Mucosa of descending colon (tissue), 3 donors: ENCODE data around the gene ROBO1. TPM values are rescaled to one million over a fixed set of nuclear protein-coding genes. Genes with fewer than 3 reads are reported as not detected.

Experiments used
- ATAC-seq: fragments of 200-7000 bp; cut with Tn5 transposase; one replicate; pipeline ENCODE4 v1.9.1; 2020; ENCODE audit warnings: mild to moderate bottlenecking, moderate library complexity
- DNase-seq, 3 donors: peaks; one replicate each; pipeline ENCODE4 v3.0.0-alpha.2; 2020
- H3K36me3 ChIP-seq: fragments of 200-600 bp; one replicate; pipeline ENCODE4 v1.8.0; 2021; ENCODE audit warnings: low read depth, mild to moderate bottlenecking
- H3K4me1 ChIP-seq: fragments of 200-600 bp; one replicate; pipeline ENCODE4 v1.8.0; 2021; ENCODE audit warnings: low read depth, mild to moderate bottlenecking
- H3K4me3 ChIP-seq: fragments of 200-600 bp; one replicate; pipeline ENCODE4 v1.8.0; 2021; ENCODE audit warnings: mild to moderate bottlenecking
- H3K9me3 ChIP-seq: fragments of 200-600 bp; one replicate; pipeline ENCODE4 v1.8.0; 2021; ENCODE audit warnings: mild to moderate bottlenecking
- intact Hi-C, 2 donors: fragments of 100-400 bp; cut with DNase I in 1 of 2; cut with micrococcal nuclease in 1 of 2; formaldehyde crosslinking; loops; one replicate each; pipeline versions ENCODE4 v1.11.0 to v1.11.1; 2022; cut with DNase I, micrococcal nuclease
- total RNA-seq, 3 donors: library from RNA; stranded (reverse); fragmentation: NEBNext Ultra II Directional in 2 of 3; extraction: Animal tissue kit (Norgen Biotek cat#: 25700) in 2 of 3; gene quantifications; one replicate each; pipeline versions ENCODE4 v1.2.1 to v1.2.4, GENCODE V29; 2021 to 2023
- TF ChIP-seq, protein P1 (sequence below): fragments of 200-600 bp; IDR thresholded peaks from one replicate; pipeline ENCODE4 v1.8.0; 2022; ENCODE audit warnings: antibody characterized with exemption, mild to moderate bottlenecking
- donor health status: DM: no; HTN: no; CAD: no; lungs with moderate emphysema.
- donor health status: DM: no; HTN: no; CAD: no.
- donor health status: DM: no; HTN: yes; CAD: no.

ROBO1 gene
- total RNA-seq, 3 donors from 2014 or later = 4.3 to 22.7 (median 10.1) TPM

DNA sequence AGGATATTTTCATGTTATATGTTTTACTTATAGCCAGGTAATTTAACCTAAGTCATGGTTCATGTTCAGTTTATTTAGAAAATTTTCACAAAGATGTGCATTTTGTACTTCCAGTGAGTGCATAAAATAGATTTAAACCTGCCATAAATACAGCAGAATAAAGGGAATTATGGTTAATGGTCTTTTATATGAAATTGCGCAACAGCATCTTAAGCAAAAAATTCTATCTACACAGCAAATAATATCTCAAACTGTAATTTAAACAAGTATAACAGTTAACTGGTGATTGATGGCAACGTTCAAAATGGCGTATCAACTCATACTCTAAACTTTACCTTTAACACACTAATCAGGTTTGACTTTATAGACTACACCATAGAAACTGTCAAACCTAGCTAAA is 97.6 kb downstream of the ROBO1 start:
- H3K4me3 ChIP-seq = no peak overlapping the region
- H3K4me1 ChIP-seq = no peaks in the 10 kb centered on the region
- ATAC-seq (no peak), DNase-seq (no peak)
- TF ChIP-seq, protein P1, sequence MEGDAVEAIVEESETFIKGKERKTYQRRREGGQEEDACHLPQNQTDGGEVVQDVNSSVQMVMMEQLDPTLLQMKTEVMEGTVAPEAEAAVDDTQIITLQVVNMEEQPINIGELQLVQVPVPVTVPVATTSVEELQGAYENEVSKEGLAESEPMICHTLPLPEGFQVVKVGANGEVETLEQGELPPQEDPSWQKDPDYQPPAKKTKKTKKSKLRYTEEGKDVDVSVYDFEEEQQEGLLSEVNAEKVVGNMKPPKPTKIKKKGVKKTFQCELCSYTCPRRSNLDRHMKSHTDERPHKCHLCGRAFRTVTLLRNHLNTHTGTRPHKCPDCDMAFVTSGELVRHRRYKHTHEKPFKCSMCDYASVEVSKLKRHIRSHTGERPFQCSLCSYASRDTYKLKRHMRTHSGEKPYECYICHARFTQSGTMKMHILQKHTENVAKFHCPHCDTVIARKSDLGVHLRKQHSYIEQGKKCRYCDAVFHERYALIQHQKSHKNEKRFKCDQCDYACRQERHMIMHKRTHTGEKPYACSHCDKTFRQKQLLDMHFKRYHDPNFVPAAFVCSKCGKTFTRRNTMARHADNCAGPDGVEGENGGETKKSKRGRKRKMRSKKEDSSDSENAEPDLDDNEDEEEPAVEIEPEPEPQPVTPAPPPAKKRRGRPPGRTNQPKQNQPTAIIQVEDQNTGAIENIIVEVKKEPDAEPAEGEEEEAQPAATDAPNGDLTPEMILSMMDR = no peak
- no peaks in the 10 kb centered on the region for H3K36me3 ChIP-seq
- intact Hi-C loops = no loop called here
- no peaks in the 10 kb centered on the region for H3K9me3 ChIP-seq

DNA sequence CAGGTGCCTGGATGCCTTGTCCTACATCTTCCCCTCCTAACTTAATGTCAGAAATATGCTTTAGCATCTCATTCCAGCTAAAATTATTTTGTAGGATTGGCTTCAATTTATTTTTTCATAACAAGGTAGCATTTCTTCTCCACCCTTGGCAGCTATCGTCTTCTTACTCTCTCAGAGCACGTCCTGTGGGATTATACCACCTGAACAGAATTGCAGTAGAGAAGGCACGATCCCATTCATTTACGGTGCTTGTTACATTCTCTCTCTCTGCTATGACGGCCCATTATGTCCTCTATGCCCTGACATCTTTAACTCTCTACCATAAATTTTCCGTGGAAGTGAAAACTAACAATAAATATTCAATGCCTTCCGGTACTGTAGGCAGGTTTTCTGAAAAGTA is 103.3 kb downstream of the ROBO1 start:
- no peak overlapping the region for H3K4me3 ChIP-seq
- intact Hi-C loops = no loop called here
- no peak for DNase-seq
- ATAC-seq = no peak
- H3K4me1 ChIP-seq = no peaks in the 10 kb centered on the region
- TF ChIP-seq, protein P1 = no peak
- H3K9me3 ChIP-seq = no peaks in the 10 kb centered on the region
- H3K36me3 ChIP-seq = no peaks in the 10 kb centered on the region

DNA sequence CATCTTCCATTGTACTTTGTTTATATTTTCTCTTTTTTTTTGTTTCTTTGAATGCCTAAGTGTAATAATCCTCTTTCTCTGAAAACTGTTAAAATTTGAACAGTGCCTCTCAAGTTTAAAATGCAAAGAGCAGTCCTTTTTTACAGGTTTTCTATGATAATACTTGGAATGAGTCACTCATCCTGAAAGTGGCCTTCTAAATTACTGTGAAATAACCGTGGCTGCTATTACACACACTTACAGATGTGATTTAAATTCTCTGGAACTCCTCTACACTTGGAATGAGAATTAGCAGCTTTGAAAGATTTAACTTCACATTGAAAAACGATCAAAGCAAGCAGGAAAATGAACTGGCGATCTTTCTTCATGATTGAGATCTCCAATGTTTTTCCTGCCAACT is 105.9 kb downstream of the ROBO1 start:
- Histone ChIP-seq H3K36me3 (no peaks in the 10 kb centered on the region), H3K4me1 (no peaks in the 10 kb centered on the region), H3K4me3 (no peak overlapping the region), H3K9me3 (no peaks in the 10 kb centered on the region)
- no peak for DNase-seq
- intact Hi-C loops = no loop called here
- TF ChIP-seq, protein P1 = no peak
- no peak for ATAC-seq

DNA sequence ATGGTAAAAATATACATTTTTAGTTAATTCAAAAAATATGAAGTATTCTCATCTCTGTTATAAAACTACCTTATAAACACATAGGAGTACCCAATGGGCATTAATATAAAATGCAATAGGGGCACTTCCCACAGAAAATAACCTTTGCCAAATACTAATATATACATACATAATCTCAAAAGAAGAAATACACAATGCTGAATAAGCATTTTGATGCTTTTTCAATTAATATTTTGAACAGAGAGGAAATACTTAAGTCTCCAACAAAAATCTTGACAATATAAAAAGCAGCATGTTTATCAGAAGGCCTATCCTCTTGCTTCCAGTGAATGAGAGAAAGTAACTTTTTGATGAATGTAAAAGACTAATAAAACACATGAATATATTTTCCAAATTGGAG is 110.7 kb downstream of the ROBO1 start:
- ATAC-seq (no peak), DNase-seq (no peak)
- TF ChIP-seq, protein P1 = no peak
- intact Hi-C loops = no loop called here
- H3K36me3 ChIP-seq = no peaks in the 10 kb centered on the region
- H3K9me3 ChIP-seq = no peaks in the 10 kb centered on the region
- no peak overlapping the region for H3K4me3 ChIP-seq
- no peaks in the 10 kb centered on the region for H3K4me1 ChIP-seq

DNA sequence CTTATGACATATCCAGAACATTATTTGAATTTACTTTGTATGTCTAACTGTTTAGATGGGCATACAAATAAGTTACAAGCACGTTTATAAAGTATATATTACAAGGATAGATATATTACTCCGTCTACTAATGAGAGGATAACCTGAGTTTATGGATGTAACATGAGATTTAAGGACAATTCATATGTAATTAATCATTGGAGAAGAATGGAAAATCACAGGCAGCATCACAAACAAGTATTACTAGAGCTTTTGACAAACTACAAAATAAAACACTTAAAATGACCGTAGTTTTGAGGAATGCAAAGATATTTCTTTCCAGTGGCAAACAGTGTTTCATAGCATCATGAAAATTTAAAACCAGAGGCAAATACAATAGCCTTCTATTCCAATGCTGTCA is 113.8 kb downstream of the ROBO1 start:
- Histone ChIP-seq H3K9me3 (no peaks in the 10 kb centered on the region), H3K4me1 (no peaks in the 10 kb centered on the region), H3K4me3 (no peak overlapping the region), H3K36me3 (no peaks in the 10 kb centered on the region)
- intact Hi-C loops = no loop called here
- DNase-seq (no peak), ATAC-seq (no peak)
- TF ChIP-seq, protein P1 = no peak

DNA sequence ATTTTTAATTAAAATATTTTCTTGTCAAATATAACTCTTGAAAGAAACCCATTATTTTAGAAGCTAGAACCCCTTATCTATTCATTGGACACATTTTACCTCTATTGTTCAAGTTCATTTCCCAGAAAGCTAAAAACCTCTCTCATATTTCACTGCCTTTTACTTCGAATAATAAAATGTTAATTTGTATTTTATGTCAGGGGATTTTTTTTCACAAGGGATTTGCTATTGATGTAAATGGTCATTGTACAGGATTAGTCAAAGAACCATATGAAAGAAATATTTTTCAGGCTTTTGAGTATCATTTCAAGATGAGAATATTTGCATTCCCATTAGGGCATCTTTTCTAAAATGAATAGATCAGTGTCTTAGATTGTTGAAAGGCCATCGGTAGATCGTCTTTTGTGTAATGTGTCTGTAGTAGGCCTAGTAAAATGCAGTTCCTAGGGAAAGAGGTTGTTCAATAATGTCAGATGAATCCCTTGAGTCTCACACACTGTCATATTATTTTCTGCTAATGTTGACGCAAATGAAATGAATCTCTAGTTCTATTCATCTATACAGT is 114.5 kb downstream of the ROBO1 start:
- TF ChIP-seq, protein P1 = no peak
- Histone ChIP-seq H3K36me3 (no peaks in the 10 kb centered on the region), H3K4me3 (no peak overlapping the region), H3K9me3 (no peaks in the 10 kb centered on the region), H3K4me1 (no peaks in the 10 kb centered on the region)
- intact Hi-C loops = no loop called here
- ATAC-seq = no peak
- DNase-seq = no peak
